ENCODE measurements around the gene TRPM3. TPM values are rescaled to one million over a fixed set of nuclear protein-coding genes. Genes with fewer than 3 reads are reported as not detected.

Gene TRPM3
- total RNA-seq (not detected), total RNA-seq (0 to 0.23 (median 0) reads per million in 172 experiments)
- not detected for polyA plus RNA-seq (2013, experiment 1 of 2)
- 0.01 TPM for polyA plus RNA-seq (2013, experiment 2 of 2)

DNA sequence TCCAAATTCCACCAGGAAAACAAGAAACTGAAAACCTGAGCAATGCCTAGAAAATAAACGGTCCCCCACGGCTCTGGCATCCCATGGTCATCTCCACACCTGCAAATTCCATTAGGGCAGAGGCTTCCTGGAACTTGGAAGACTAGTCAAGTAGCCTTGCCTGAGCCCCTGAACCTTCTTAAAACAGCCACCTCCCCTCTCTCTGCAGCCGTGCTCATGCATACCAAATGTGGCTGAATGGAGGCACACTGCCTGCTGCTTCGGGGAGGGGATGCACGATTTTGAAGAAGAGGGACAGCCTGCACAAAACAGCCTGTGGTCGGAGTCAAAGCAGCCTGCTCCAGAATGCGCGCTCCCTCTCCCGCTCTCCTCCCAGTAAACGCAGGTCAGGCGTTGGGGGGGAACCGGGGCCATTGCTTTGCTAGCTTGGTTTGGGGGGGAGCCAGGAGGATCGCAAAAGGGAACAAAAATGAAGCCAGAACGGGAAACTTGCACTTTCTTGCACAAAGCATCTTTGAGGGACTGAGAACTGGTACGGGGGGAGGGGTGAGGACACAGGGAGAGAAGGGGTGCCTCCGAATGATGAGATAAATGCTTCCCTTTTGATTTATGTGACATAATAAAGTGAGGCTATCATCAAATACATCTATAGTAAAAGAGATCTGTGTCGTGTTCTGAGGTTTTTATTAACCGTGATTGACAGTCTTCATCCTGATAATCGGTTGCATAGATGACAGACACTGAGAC, at the start of gene TRPM3:
TRPM3 (minus strand) TSS at position 347 of the 747 bp plus-strand sequence; CDS start at position 80, 267 bp downstream.
- no peaks in the 10 kb centered on the region for H3K36me3 ChIP-seq (ENCODE audit: insufficient read depth, low read length)
- no peaks in the 10 kb centered on the region for H3K4me1 Mint-ChIP-seq (ENCODE audit: low read depth)
- H3K9me3 ChIP-seq (ENCODE audit: control insufficient read depth in 1 of 2, insufficient read depth in 1 of 2, low read length in 2 of 2) = peaks cover 0 to 7% of the 10 kb centered on the region in 2 experiments
- intact Hi-C loops (cut with DNase I, micrococcal nuclease) = no loop called here
- no peaks in the 10 kb centered on the region for H3K4me1 ChIP-seq (ENCODE audit: insufficient read depth, low read length)
- H3K9me3 Mint-ChIP-seq = no peaks in the 10 kb centered on the region
- ChIA-PET CTCF (no interaction called here), POLR2A (no interaction called here)
- H3K27me3 Mint-ChIP-seq = peaks cover 30% of the 10 kb centered on the region
- peaks cover 0 to 5% of the 10 kb centered on the region in 2 experiments for H3K27me3 ChIP-seq (ENCODE audit: control insufficient read depth in 1 of 2, insufficient read depth in 2 of 2, low read length in 2 of 2)
- no peak for ATAC-seq (ENCODE audit: poor library complexity)
- H3K4me3 ChIP-seq (ENCODE audit: low read length) = no peak within 1 kb of the TSS
- H3K36me3 Mint-ChIP-seq (ENCODE audit: low read depth) = no peaks in the 10 kb centered on the region
- H3K4me3 Mint-ChIP-seq = no peak within 1 kb of the TSS
- no peak within 1 kb of the TSS for H3K27ac ChIP-seq (ENCODE audit: low read depth in 1 of 2, low read length in 2 of 2)
- H3K27ac Mint-ChIP-seq = no peak within 1 kb of the TSS
- TF ChIP-seq, protein P1, sequence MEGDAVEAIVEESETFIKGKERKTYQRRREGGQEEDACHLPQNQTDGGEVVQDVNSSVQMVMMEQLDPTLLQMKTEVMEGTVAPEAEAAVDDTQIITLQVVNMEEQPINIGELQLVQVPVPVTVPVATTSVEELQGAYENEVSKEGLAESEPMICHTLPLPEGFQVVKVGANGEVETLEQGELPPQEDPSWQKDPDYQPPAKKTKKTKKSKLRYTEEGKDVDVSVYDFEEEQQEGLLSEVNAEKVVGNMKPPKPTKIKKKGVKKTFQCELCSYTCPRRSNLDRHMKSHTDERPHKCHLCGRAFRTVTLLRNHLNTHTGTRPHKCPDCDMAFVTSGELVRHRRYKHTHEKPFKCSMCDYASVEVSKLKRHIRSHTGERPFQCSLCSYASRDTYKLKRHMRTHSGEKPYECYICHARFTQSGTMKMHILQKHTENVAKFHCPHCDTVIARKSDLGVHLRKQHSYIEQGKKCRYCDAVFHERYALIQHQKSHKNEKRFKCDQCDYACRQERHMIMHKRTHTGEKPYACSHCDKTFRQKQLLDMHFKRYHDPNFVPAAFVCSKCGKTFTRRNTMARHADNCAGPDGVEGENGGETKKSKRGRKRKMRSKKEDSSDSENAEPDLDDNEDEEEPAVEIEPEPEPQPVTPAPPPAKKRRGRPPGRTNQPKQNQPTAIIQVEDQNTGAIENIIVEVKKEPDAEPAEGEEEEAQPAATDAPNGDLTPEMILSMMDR (IDR thresholded peaks at IDR 0.05) = no peak
- no peak for DNase-seq

DNA sequence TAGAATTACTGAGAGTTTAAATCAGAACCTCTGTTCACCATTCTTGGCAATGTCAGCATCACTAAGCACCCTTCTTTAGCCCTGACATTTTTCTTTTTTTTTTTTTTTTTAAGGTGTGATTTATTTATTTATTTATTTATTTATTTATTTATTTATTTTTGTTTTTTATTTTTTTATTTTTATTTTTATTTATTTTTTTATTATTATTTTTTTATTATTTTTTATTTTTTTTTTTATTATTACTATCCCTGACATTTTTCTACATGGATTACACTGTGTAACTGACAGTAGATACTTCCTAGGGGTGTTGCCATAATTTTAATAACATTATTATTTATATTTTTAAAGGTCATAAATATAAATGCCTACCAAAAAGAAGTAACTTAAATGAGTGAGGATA, 47.0 kb upstream of the TRPM3 start:
- H3K4me1 Mint-ChIP-seq (ENCODE audit: low read depth) = no peaks in the 10 kb centered on the region
- Histone ChIP-seq H3K4me3 (ENCODE audit: low read length) (no peak overlapping the region), H3K27me3 (ENCODE audit: control insufficient read depth in 1 of 2, insufficient read depth in 2 of 2, low read length in 2 of 2) (no peaks in the 10 kb centered on the region), H3K9me3 (ENCODE audit: control insufficient read depth in 1 of 2, insufficient read depth in 1 of 2, low read length in 2 of 2) (peaks cover 0 to 5% of the 10 kb centered on the region in 2 experiments), H3K27ac (ENCODE audit: low read depth in 1 of 2, low read length in 2 of 2) (no peak overlapping the region), H3K36me3 (ENCODE audit: insufficient read depth, low read length) (no peaks in the 10 kb centered on the region), H3K4me1 (ENCODE audit: insufficient read depth, low read length) (no peaks in the 10 kb centered on the region)
- TF ChIP-seq, protein P1 (IDR thresholded peaks at IDR 0.05) = no peak
- no peaks in the 10 kb centered on the region for H3K27me3 Mint-ChIP-seq
- no peaks in the 10 kb centered on the region for H3K36me3 Mint-ChIP-seq (ENCODE audit: low read depth)
- H3K9me3 Mint-ChIP-seq = peaks cover 2% of the 10 kb centered on the region
- CTCF ChIA-PET = no interaction called here
- POLR2A ChIA-PET = no interaction called here
- H3K27ac Mint-ChIP-seq = no peak overlapping the region
- no peak overlapping the region for H3K4me3 Mint-ChIP-seq
- intact Hi-C loops (cut with DNase I, micrococcal nuclease) = no loop called here
- DNase-seq (no peak), ATAC-seq (ENCODE audit: poor library complexity) (no peak)

GRCh38 chr9:71162126-71162525, 40.7 kb upstream of the TRPM3 start:
- H3K9me3 Mint-ChIP-seq = no peaks in the 10 kb centered on the region
- no peaks in the 10 kb centered on the region for H3K36me3 Mint-ChIP-seq (ENCODE audit: low read depth)
- no peak overlapping the region for H3K4me3 Mint-ChIP-seq
- ChIA-PET CTCF (interaction anchor here (0.6 kb wide), 1 partner anchor 546 kb away, joined by 3 read pairs; no protein-coding TSS in a partner anchor), POLR2A (no interaction called here)
- DNase-seq (no peak), ATAC-seq (ENCODE audit: poor library complexity) (no peak)
- no peak overlapping the region for H3K27ac Mint-ChIP-seq
- H3K27me3 Mint-ChIP-seq = no peaks in the 10 kb centered on the region
- Histone ChIP-seq H3K9me3 (ENCODE audit: control insufficient read depth in 1 of 2, insufficient read depth in 1 of 2, low read length in 2 of 2) (no peaks in the 10 kb centered on the region), H3K4me3 (ENCODE audit: low read length) (no peak overlapping the region), H3K36me3 (ENCODE audit: insufficient read depth, low read length) (no peaks in the 10 kb centered on the region), H3K27me3 (ENCODE audit: control insufficient read depth in 1 of 2, insufficient read depth in 2 of 2, low read length in 2 of 2) (no peaks in the 10 kb centered on the region), H3K4me1 (ENCODE audit: insufficient read depth, low read length) (no peaks in the 10 kb centered on the region), H3K27ac (ENCODE audit: low read depth in 1 of 2, low read length in 2 of 2) (no peak overlapping the region)
- TF ChIP-seq, protein P1 (IDR thresholded peaks at IDR 0.05) = no peak
- intact Hi-C loops (cut with DNase I, micrococcal nuclease) = no loop called here
- H3K4me1 Mint-ChIP-seq (ENCODE audit: low read depth) = no peaks in the 10 kb centered on the region

Measured in CD4-positive, alpha-beta T cell (primary cell).